Measurements from ENCODE around the gene LYRM7.
A peak's percentile ranks its signal among the peaks of the same experiment; 100 is the strongest.

GRCh38 chr5:131252824-131253171, 82.1 kb downstream of the LYRM7 start:
- TF ChIP-seq CTCF (IDR thresholded peaks at IDR 0.05) (no peak), POLR2AphosphoS5 (IDR thresholded peaks at IDR 0.05; ENCODE audit: insufficient read depth in 1 of 2, low read depth in 1 of 2) (peak in 1 of 2 donors; percentile 36)
